H9 (cell line): ENCODE data around the gene ANKRD13A. TPM values are rescaled to one million over a fixed set of nuclear protein-coding genes. Genes with fewer than 3 reads are reported as not detected.

Source experiments
- DNase-seq: peaks from one replicate; pipeline ENCODE4 v3.0.0-alpha.2; 2017
- H2AFZ ChIP-seq: one replicate; pipeline ENCODE4 v1.6.1; 2013; ENCODE audit warnings: mild to moderate bottlenecking, low read length, control low read depth, moderate library complexity
- H2AK5ac ChIP-seq: 2 replicates; pipeline ENCODE4 v1.6.1; 2013; ENCODE audit warnings: low read length, control low read depth, mixed read lengths; ENCODE audit not compliant: insufficient read length
- H2BK120ac ChIP-seq: one replicate; pipeline ENCODE4 v1.6.1; 2013; ENCODE audit warnings: low read depth, mild to moderate bottlenecking, low read length, control low read depth, inconsistent platforms; ENCODE audit not compliant: poor library complexity, severe bottlenecking
- H2BK12ac ChIP-seq: 2 replicates; pipeline ENCODE4 v1.6.1; 2013; ENCODE audit warnings: low read length, control low read depth, mixed read lengths, low read depth; ENCODE audit not compliant: insufficient read length
- H2BK15ac ChIP-seq: 2 replicates; pipeline ENCODE4 v1.6.1; 2013; ENCODE audit warnings: low read depth, low read length, control low read depth
- H2BK20ac ChIP-seq: one replicate; pipeline ENCODE4 v1.6.1; 2013; ENCODE audit warnings: low read depth, mild to moderate bottlenecking, low read length, control low read depth, inconsistent platforms; ENCODE audit not compliant: poor library complexity, severe bottlenecking
- H2BK5ac ChIP-seq: 2 replicates; pipeline ENCODE4 v1.6.1; 2013; ENCODE audit warnings: low read length, control low read depth, mixed read lengths; ENCODE audit not compliant: insufficient read length
- H3K14ac ChIP-seq: 2 replicates; pipeline ENCODE4 v1.6.1; 2013; ENCODE audit warnings: low read length, control low read depth; ENCODE audit not compliant: insufficient read depth
- H3K18ac ChIP-seq: 2 replicates; pipeline ENCODE4 v1.6.1; 2013; ENCODE audit warnings: low read depth, mild to moderate bottlenecking, mixed read lengths, low read length, control low read depth; ENCODE audit not compliant: insufficient read length
- H3K23ac ChIP-seq: 2 replicates; pipeline ENCODE4 v1.6.1; 2013; ENCODE audit warnings: low read length, control low read depth, mixed read lengths, low read depth; ENCODE audit not compliant: insufficient read length
- H3K23me2 ChIP-seq: 2 replicates; pipeline ENCODE4 v1.6.1; 2013; ENCODE audit warnings: low read depth, mild to moderate bottlenecking, mixed read lengths, low read length, control low read depth; ENCODE audit not compliant: insufficient read length, poor library complexity, severe bottlenecking
- H3K27ac ChIP-seq: 2 replicates; pipeline ENCODE4 v1.5.1; 2013; ENCODE audit warnings: low read length, control low read depth, mixed read lengths, low read depth; ENCODE audit not compliant: insufficient read length
- H3K27me3 ChIP-seq: 2 replicates; pipeline ENCODE4 v1.6.1; 2013; ENCODE audit warnings: low read length, control low read depth, inconsistent platforms; ENCODE audit not compliant: insufficient read depth
- H3K4ac ChIP-seq: 2 replicates; pipeline ENCODE4 v1.6.1; 2013; ENCODE audit warnings: low read depth, mild to moderate bottlenecking, control low read depth, inconsistent platforms, low read length, moderate library complexity
- H3K4me1 ChIP-seq: 2 replicates; pipeline ENCODE4 v1.6.1; 2013; ENCODE audit warnings: low read length, control low read depth, inconsistent platforms; ENCODE audit not compliant: insufficient read depth
- H3K4me2 ChIP-seq: 2 replicates; pipeline ENCODE4 v1.6.1; 2013; ENCODE audit warnings: low read length, control low read depth, mixed read lengths; ENCODE audit not compliant: insufficient read length, insufficient read depth
- H3K56ac ChIP-seq: 2 replicates; pipeline ENCODE4 v1.6.1; 2013; ENCODE audit warnings: low read depth, mild to moderate bottlenecking, mixed read lengths, low read length, control low read depth; ENCODE audit not compliant: insufficient read length
- H3K79me1 ChIP-seq: 2 replicates; pipeline ENCODE4 v1.6.1; 2013; ENCODE audit warnings: low read depth, mild to moderate bottlenecking, moderate library complexity, low read length, control low read depth, inconsistent platforms; ENCODE audit not compliant: insufficient read depth, poor library complexity, severe bottlenecking
- H3K79me2 ChIP-seq: 2 replicates; pipeline ENCODE4 v1.6.1; 2013; ENCODE audit warnings: low read length, control low read depth, inconsistent platforms; ENCODE audit not compliant: insufficient read depth
- H3K9ac ChIP-seq: 2 replicates; pipeline ENCODE4 v1.6.1; 2013; ENCODE audit warnings: low read length, control low read depth, mixed read lengths; ENCODE audit not compliant: insufficient read length; ENCODE audit errors: extremely low read depth
- H3K9me3 ChIP-seq: one replicate; pipeline ENCODE4 v1.6.1; 2013; ENCODE audit warnings: low read depth, low read length, inconsistent platforms; ENCODE audit not compliant: control insufficient read depth
- H3T11ph ChIP-seq: one replicate; pipeline ENCODE4 v1.6.1; 2013; ENCODE audit warnings: mild to moderate bottlenecking, low read length, control low read depth, inconsistent platforms
- H4K20me1 ChIP-seq: one replicate; pipeline ENCODE4 v1.6.1; 2013; ENCODE audit not compliant: control insufficient read depth, insufficient read length, insufficient read depth
- H4K5ac ChIP-seq: 2 replicates; pipeline ENCODE4 v1.6.1; 2013; ENCODE audit warnings: low read depth, mild to moderate bottlenecking, mixed read lengths, low read length, control low read depth; ENCODE audit not compliant: insufficient read length
- H4K8ac ChIP-seq: replicated peaks from 2 replicates; pipeline ENCODE4 v1.6.1; 2013; ENCODE audit warnings: low read length, control low read depth, mixed read lengths, low read depth; ENCODE audit not compliant: insufficient read length
- H4K91ac ChIP-seq: 2 replicates; pipeline ENCODE4 v1.6.1; 2013; ENCODE audit warnings: low read depth, mild to moderate bottlenecking, moderate library complexity, mixed read lengths, low read length, control low read depth; ENCODE audit not compliant: insufficient read length
- H3K27ac Mint-ChIP-seq, 3 experiments: 2 replicates in 2 of 3; 3 replicates in 1 of 3; pipeline ENCODE4 v1.8.0; 2020 to 2021; ENCODE audit warnings: mixed read lengths in 3 of 3, mild to moderate bottlenecking in 1 of 3, moderate library complexity in 1 of 3
- H3K27me3 Mint-ChIP-seq: 2 replicates; pipeline ENCODE4 v1.8.0; 2021; ENCODE audit warnings: low read depth, mild to moderate bottlenecking, moderate library complexity, mixed read lengths
- H3K36me3 Mint-ChIP-seq, 3 experiments: 2 replicates in 2 of 3; 3 replicates in 1 of 3; pipeline ENCODE4 v1.8.0; 2020 to 2021; ENCODE audit warnings: low read depth in 3 of 3, mixed read lengths in 3 of 3; ENCODE audit not compliant: insufficient read depth in 1 of 3
- H3K4me1 Mint-ChIP-seq, 2 experiments: 2 replicates each; pipeline ENCODE4 v1.8.0; 2020; ENCODE audit warnings: mixed read lengths in 2 of 2
- H3K4me3 Mint-ChIP-seq, 2 experiments: 2 replicates in 1 of 2; 3 replicates in 1 of 2; pipeline ENCODE4 v1.8.0; 2020 to 2021; ENCODE audit warnings: mild to moderate bottlenecking in 2 of 2, mixed read lengths in 2 of 2, moderate library complexity in 1 of 2
- H3K9me3 Mint-ChIP-seq, 2 experiments: 2 replicates in 1 of 2; 3 replicates in 1 of 2; pipeline ENCODE4 v1.8.0; 2020; ENCODE audit warnings: mild to moderate bottlenecking in 2 of 2, mixed read lengths in 2 of 2, moderate library complexity in 1 of 2
- CTCF ChIP-seq: fragments of 200-600 bp; sonication (generic); conservative IDR thresholded peaks from 3 replicates; pipeline ENCODE4 v1.8.0; 2021; ENCODE audit warnings: antibody characterized with exemption, mild to moderate bottlenecking
- WGBS: extraction: QIAGEN DNeasy Blood & Tissue Kit; methylation state at CpG from one replicate; pipeline ENCODE4 v1.1.7; 2013; ENCODE audit warnings: missing lambda C conversion rate, low lambda C conversion rate, mixed read lengths; ENCODE audit not compliant: insufficient read length; ENCODE audit errors: extremely low coverage; 5-methylcytosine and 5-hydroxymethylcytosine counted together
- total RNA-seq: library from RNA; stranded (reverse); gene quantifications from 2 replicates; pipeline ENCODE4 v1.2.1, GENCODE V29; 2021

The ANKRD13A gene
- total RNA-seq, 1 experiment from 2014 or later = 18.0 TPM

DNA sequence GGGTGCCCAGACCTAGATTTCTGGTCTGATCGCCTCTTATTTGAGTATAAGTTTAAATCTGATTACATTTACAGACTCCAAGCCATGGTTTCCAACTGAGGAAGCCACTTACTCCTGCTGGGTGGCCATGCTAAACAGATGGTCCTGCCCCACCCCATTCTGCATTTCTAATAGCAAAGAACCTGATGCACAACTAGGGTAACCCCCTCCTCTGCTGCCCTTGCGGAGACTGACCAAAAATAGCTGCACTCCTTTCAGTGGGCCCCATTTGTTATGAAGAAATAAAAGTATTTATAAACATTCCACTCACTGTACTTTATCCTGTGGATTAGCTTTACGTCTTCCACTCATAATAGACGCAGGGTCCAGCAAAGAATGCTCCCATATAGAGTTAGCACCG, 9.8 kb upstream of the ANKRD13A start:
- no peak overlapping the region for H2BK120ac ChIP-seq
- Mint-ChIP-seq H3K27me3 (no peaks in the 10 kb centered on the region), H3K36me3 (peaks cover 13 to 42% (median 20%) of the 10 kb centered on the region in 3 experiments), H3K4me1 (peaks cover under 1 to 2% of the 10 kb centered on the region in 2 experiments; a peak in 2 of 4 replicates), H3K4me3 (no peak overlapping the region), H3K9me3 (no peaks in the 10 kb centered on the region), H3K27ac (no peak overlapping the region)
- H3K27ac ChIP-seq = no peak overlapping the region
- H3K79me1 ChIP-seq = no peaks in the 10 kb centered on the region
- no peak for DNase-seq
- H3K23ac ChIP-seq = no peak overlapping the region
- no peaks in the 10 kb centered on the region for H4K20me1 ChIP-seq
- H2AK5ac ChIP-seq = no peak overlapping the region
- H3K56ac ChIP-seq = no peak overlapping the region
- no peak overlapping the region for H4K5ac ChIP-seq
- no CpG with 5 or more reads among the region's 5 CpGs for WGBS
- no peak overlapping the region for H3K9ac ChIP-seq
- H2BK5ac ChIP-seq = no peak overlapping the region
- H3K9me3 ChIP-seq = no peaks in the 10 kb centered on the region
- no peaks in the 10 kb centered on the region for H3K4me1 ChIP-seq
- no peak overlapping the region for H2AFZ ChIP-seq
- no peak overlapping the region for H3T11ph ChIP-seq
- no peak overlapping the region for H3K18ac ChIP-seq
- H3K23me2 ChIP-seq = no peaks in the 10 kb centered on the region
- H4K91ac ChIP-seq = no peak overlapping the region
- H2BK20ac ChIP-seq = no peak overlapping the region
- H3K4me2 ChIP-seq = no peak overlapping the region
- no peak overlapping the region for H2BK12ac ChIP-seq
- H3K14ac ChIP-seq = no peak overlapping the region
- TF ChIP-seq CTCF = no peak
- no peak overlapping the region for H2BK15ac ChIP-seq
- no peaks in the 10 kb centered on the region for H3K79me2 ChIP-seq
- H3K27me3 ChIP-seq = no peaks in the 10 kb centered on the region
- no peak overlapping the region for H3K4ac ChIP-seq
- H4K8ac ChIP-seq = no peak overlapping the region
